ENCODE results near the gene ADAMTS19. TPM values are rescaled to one million over a fixed set of nuclear protein-coding genes. Genes with fewer than 3 reads are reported as not detected.

Gene ADAMTS19
- total and polyA plus RNA-seq, 9 of the 15 experiments (the other 6 are each of a cell fraction or from before 2014, with no cell fraction given), result not detected

DNA sequence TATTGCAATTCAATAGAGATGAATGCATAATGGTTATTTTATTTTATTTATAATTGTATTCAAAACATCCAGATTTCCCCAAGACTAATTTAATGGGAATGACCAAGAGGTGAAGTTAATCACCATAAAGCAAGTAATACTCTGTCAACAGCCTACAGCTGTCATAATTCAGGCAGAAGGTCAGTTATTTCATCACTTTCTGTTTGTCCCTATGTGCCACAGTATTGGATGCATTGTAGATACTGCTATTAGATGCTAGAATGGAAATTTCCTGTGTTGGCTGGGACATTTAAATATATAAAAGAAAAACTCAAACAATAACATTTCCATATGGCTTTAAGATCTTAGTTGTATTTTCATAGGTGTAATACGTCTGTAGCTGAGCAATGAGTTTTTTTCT lies 231.1 kb downstream of the ADAMTS19 start:
- no peak overlapping the region for H2AFZ ChIP-seq (ENCODE audit: low read depth, low read length)
- WGBS (ENCODE audit: insufficient coverage, low coverage, missing lambda C conversion rate), result 0% methylated on average over 1 of the region's 1 CpG
- H3K27me3 ChIP-seq (ENCODE audit: control insufficient read depth in 2 of 2, insufficient read depth in 2 of 2, low read length in 2 of 2), result no peaks in the 10 kb centered on the region
- in situ Hi-C loops (cut with MboI) (no loop called here), intact Hi-C loops (cut with micrococcal nuclease) (no loop called here)
- no peak overlapping the region for H3K9ac ChIP-seq (ENCODE audit: insufficient read depth in 1 of 2, low read depth in 2 of 2, low read length in 2 of 2)
- no peaks in the 10 kb centered on the region for H3K36me3 ChIP-seq (ENCODE audit: control insufficient read depth, insufficient read depth, low read length)
- ChIA-PET CTCF (ENCODE audit: low intra/inter-chr PET ratio) (no interaction called here), POLR2A (no interaction called here)
- FAIRE-seq (no peak), DNase-seq (ENCODE audit: extremely low read depth in 1 of 4, low spot score in 3 of 4) (no peak), ATAC-seq (no peak)
- no peak overlapping the region for H3K27ac ChIP-seq (ENCODE audit: extremely low read depth, low read depth, low read length)
- TF ChIP-seq ETV6 (IDR thresholded peaks at IDR 0.05; ENCODE audit: borderline replicate concordance in 1 of 2, low read depth in 2 of 2, low read length in 1 of 2), result no peak
- TF ChIP-seq ETV6 (CRISPR knock-in tag; IDR thresholded peaks at IDR 0.05; ENCODE audit: borderline replicate concordance), result no peak
- TF ChIP-seq, protein P1, sequence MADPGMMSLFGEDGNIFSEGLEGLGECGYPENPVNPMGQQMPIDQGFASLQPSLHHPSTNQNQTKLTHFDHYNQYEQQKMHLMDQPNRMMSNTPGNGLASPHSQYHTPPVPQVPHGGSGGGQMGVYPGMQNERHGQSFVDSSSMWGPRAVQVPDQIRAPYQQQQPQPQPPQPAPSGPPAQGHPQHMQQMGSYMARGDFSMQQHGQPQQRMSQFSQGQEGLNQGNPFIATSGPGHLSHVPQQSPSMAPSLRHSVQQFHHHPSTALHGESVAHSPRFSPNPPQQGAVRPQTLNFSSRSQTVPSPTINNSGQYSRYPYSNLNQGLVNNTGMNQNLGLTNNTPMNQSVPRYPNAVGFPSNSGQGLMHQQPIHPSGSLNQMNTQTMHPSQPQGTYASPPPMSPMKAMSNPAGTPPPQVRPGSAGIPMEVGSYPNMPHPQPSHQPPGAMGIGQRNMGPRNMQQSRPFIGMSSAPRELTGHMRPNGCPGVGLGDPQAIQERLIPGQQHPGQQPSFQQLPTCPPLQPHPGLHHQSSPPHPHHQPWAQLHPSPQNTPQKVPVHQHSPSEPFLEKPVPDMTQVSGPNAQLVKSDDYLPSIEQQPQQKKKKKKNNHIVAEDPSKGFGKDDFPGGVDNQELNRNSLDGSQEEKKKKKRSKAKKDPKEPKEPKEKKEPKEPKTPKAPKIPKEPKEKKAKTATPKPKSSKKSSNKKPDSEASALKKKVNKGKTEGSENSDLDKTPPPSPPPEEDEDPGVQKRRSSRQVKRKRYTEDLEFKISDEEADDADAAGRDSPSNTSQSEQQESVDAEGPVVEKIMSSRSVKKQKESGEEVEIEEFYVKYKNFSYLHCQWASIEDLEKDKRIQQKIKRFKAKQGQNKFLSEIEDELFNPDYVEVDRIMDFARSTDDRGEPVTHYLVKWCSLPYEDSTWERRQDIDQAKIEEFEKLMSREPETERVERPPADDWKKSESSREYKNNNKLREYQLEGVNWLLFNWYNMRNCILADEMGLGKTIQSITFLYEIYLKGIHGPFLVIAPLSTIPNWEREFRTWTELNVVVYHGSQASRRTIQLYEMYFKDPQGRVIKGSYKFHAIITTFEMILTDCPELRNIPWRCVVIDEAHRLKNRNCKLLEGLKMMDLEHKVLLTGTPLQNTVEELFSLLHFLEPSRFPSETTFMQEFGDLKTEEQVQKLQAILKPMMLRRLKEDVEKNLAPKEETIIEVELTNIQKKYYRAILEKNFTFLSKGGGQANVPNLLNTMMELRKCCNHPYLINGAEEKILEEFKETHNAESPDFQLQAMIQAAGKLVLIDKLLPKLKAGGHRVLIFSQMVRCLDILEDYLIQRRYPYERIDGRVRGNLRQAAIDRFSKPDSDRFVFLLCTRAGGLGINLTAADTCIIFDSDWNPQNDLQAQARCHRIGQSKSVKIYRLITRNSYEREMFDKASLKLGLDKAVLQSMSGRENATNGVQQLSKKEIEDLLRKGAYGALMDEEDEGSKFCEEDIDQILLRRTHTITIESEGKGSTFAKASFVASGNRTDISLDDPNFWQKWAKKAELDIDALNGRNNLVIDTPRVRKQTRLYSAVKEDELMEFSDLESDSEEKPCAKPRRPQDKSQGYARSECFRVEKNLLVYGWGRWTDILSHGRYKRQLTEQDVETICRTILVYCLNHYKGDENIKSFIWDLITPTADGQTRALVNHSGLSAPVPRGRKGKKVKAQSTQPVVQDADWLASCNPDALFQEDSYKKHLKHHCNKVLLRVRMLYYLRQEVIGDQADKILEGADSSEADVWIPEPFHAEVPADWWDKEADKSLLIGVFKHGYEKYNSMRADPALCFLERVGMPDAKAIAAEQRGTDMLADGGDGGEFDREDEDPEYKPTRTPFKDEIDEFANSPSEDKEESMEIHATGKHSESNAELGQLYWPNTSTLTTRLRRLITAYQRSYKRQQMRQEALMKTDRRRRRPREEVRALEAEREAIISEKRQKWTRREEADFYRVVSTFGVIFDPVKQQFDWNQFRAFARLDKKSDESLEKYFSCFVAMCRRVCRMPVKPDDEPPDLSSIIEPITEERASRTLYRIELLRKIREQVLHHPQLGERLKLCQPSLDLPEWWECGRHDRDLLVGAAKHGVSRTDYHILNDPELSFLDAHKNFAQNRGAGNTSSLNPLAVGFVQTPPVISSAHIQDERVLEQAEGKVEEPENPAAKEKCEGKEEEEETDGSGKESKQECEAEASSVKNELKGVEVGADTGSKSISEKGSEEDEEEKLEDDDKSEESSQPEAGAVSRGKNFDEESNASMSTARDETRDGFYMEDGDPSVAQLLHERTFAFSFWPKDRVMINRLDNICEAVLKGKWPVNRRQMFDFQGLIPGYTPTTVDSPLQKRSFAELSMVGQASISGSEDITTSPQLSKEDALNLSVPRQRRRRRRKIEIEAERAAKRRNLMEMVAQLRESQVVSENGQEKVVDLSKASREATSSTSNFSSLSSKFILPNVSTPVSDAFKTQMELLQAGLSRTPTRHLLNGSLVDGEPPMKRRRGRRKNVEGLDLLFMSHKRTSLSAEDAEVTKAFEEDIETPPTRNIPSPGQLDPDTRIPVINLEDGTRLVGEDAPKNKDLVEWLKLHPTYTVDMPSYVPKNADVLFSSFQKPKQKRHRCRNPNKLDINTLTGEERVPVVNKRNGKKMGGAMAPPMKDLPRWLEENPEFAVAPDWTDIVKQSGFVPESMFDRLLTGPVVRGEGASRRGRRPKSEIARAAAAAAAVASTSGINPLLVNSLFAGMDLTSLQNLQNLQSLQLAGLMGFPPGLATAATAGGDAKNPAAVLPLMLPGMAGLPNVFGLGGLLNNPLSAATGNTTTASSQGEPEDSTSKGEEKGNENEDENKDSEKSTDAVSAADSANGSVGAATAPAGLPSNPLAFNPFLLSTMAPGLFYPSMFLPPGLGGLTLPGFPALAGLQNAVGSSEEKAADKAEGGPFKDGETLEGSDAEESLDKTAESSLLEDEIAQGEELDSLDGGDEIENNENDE (IDR thresholded peaks at IDR 0.05; ENCODE audit: low read depth, low read length), result no peak
- TF ChIP-seq ZNF282 (CRISPR knock-in tag; IDR thresholded peaks at IDR 0.05), result no peak
- TF ChIP-seq, protein P2, sequence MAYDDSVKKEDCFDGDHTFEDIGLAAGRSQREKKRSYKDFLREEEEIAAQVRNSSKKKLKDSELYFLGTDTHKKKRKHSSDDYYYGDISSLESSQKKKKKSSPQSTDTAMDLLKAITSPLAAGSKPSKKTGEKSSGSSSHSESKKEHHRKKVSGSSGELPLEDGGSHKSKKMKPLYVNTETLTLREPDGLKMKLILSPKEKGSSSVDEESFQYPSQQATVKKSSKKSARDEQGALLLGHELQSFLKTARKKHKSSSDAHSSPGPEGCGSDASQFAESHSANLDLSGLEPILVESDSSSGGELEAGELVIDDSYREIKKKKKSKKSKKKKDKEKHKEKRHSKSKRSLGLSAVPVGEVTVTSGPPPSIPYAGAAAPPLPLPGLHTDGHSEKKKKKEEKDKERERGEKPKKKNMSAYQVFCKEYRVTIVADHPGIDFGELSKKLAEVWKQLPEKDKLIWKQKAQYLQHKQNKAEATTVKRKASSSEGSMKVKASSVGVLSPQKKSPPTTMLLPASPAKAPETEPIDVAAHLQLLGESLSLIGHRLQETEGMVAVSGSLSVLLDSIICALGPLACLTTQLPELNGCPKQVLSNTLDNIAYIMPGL (CRISPR knock-in tag; IDR thresholded peaks at IDR 0.05), result no peak
- no peak for TF ChIP-seq NR2F6 (CRISPR knock-in tag; IDR thresholded peaks at IDR 0.05)
- no peak for TF ChIP-seq STAT5A (IDR thresholded peaks at IDR 0.05; ENCODE audit: borderline replicate concordance, low read length)
- no peak for TF ChIP-seq ZNF12 (CRISPR knock-in tag; IDR thresholded peaks at IDR 0.05)
- TF ChIP-seq JUNB (CRISPR knock-in tag; conservative IDR thresholded peaks at IDR 0.05), result no peak
- TF ChIP-seq ZNF316 (IDR thresholded peaks at IDR 0.05), result no peak
- TF ChIP-seq RAD51 (IDR thresholded peaks at IDR 0.05; ENCODE audit: borderline replicate concordance, low read depth), result no peak
- no peaks in the 10 kb centered on the region for H4K20me1 ChIP-seq (replicated peaks; ENCODE audit: control insufficient read depth, insufficient read depth, low read length)
- no peak overlapping the region for H3K4me2 ChIP-seq (ENCODE audit: insufficient read depth, low read length)
- no peak overlapping the region for H3K4me3 ChIP-seq
- BruUV-seq (replicated peaks), result no TSS peak
- no peaks in the 10 kb centered on the region for H3K9me1 ChIP-seq (ENCODE audit: control insufficient read depth, insufficient read depth, low read length)
- no peaks in the 10 kb centered on the region for H3K9me3 ChIP-seq (replicated peaks; ENCODE audit: control insufficient read depth, insufficient read depth, low read depth, low read length)
- H3K4me1 ChIP-seq (replicated peaks in 1 of 2; ENCODE audit: control insufficient read depth in 2 of 2, insufficient read depth in 2 of 2, low read length in 2 of 2), result no peaks in the 10 kb centered on the region
- no peaks in the 10 kb centered on the region for H3K79me2 ChIP-seq (ENCODE audit: control insufficient read depth, insufficient read depth, low read length)

All from K562 (cell line).